HG03354 (cell line): ENCODE results near the gene SERINC1.

Source experiments
- ATAC-seq: cut with Tn5 transposase; IDR thresholded peaks from one replicate; pipeline ENCODE4 v1.9.1; 2021; ENCODE audit warnings: mild to moderate bottlenecking; ENCODE audit not compliant: unreplicated experiment, poor library complexity, severe bottlenecking

SERINC1 gene

DNA sequence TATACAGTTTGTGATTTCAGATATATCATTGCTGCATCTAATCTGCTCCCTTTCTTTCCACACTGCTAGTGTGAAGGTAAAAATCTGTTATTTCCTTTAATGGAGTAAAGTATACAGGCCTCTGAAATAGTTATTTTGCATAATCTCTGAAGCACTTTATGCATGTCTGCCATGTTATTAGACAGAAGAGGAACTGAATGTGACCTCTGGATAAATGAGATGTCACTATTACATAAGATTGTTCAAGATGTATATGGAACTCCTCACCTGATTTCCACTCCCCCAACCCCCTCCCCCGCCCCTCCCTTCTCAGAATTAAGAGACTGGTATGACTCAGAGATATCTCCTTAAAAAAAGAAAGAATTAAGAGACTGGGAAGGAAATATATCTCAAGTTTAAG lies 26.3 kb downstream of the SERINC1 start:
- no peak for ATAC-seq

DNA sequence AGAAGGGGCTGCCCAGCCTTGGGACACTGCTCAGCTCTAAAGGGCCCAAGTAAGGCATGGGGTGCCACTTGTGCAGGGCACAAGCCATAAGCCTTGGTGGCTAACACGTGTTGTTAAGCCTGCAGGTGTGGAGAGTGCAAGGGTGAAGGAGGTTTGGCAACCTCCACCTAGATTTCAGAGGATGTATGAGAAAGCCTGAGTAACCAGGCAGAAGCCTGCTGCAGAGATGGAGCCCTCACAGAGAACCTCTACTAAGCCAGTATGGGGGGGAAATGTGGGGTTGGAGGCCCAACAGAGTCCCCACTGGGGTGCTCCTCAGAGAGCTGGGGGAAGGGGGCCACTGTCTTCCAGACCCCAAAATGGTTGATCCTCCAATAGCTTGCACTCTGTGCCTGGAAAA lies 32.6 kb downstream of the SERINC1 start:
- ATAC-seq = no peak

DNA sequence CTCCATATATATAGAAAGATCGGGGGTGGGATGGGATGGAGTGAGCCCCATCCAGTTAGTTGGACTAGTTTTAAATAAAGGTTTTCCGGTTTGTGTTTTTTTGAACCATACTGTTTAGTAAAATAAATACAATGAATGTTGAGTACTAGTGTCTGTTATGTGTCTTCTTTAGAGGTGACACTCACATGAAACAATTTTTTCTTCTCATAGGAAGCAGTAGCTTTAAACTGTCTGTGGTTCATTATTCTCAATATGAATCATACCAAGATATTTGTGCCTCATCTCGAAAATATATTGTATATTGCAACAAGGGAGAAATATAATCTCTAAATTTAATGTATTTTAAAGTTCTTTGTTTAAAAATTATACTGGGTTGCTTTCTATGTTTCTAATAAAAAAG lies 38.8 kb downstream of the SERINC1 start:
- ATAC-seq = no peak

DNA sequence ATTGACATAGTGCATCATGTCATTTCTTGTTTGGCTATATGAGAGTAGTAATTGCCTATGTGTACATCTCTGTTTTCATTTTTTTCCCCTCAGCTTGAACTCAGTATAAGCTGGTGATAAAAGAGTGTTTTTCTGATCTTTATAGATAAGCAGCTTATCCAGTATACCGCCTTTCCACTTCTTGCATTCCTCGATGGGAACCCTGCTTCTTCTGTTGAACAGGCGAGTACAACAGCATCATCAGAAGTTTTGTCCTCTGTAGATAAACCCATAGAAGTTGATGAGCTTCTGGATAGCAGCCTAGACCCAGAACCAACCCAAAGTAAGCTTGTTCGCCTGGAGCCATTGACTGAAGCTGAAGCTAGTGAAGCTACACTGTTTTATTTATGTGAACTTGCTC lies 39.8 kb downstream of the SERINC1 start:
- no peak for ATAC-seq

DNA sequence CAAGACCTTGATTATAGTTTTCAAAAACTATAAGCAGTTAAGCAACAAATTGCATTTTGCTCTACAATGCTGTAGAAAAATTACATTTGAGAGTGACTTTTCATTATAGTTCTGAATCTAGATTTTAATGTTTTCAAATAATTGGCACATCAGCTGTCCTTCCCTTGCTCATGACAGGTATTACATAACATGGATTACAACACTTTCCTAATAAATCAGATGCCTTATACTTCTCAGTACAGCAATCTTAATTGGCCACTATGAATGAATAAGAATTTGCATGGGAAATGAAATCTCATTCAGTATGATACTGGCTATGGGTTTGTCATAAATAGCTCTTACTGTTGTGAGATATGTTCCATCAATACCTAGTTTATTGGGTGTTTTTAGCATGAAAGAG lies 42.3 kb downstream of the SERINC1 start:
- no peak for ATAC-seq

DNA sequence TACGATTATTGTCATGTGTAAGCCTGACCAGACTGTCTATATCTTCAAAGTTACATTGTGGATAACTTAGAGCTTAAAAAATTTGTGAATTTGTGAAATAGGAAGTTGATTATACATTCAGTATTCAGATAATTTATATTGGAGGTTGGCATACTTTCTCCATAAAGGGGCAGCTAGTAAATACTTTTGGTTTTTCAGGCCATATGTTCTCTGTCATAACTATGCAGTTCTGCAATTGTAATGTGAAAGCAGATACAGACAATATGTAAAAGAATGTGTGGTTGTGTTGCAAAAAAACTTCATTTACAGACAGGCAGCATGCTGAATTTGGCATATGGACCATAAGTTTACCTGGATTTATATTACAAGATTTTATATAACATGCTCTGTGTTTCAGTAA lies 42.8 kb downstream of the SERINC1 start:
- no peak for ATAC-seq

DNA sequence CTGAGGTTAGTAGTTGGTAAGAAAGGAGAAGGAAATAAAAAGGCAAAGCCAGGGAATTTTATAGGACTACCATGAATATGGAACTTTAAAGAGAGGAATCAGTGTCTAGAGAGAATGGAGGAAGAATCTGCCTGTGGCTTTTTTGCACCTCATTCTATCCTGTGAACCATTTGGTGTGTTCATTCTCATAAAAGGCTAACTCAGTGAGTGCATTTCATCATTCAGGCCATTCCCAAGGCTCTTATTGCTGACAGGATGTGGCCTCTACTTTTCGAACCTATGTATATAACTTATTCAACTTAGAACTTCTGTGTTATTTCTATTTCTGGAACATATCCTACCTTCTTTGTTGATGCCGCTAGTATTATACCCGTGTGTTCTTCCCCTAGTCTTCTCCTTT lies 45.0 kb downstream of the SERINC1 start:
- ATAC-seq = no peak

DNA sequence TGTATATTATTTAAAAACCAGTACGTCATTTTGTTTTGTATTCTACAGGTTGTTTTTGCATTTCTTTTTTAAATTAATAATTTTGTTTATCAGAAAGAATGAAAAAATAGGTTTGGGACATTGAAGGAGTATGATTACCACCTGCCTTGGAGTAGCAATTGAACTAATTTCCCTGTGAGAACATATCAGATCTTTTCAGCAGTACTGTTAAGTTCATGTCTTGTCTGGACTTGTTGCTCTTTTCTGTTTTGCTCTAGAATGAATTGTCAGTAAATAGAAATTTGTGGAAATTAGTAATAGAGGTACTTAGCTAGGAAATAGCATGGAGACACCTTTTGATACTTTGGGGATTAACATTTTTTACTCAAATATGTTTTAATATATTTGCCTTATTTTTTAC lies 47.9 kb downstream of the SERINC1 start:
- no peak for ATAC-seq

DNA sequence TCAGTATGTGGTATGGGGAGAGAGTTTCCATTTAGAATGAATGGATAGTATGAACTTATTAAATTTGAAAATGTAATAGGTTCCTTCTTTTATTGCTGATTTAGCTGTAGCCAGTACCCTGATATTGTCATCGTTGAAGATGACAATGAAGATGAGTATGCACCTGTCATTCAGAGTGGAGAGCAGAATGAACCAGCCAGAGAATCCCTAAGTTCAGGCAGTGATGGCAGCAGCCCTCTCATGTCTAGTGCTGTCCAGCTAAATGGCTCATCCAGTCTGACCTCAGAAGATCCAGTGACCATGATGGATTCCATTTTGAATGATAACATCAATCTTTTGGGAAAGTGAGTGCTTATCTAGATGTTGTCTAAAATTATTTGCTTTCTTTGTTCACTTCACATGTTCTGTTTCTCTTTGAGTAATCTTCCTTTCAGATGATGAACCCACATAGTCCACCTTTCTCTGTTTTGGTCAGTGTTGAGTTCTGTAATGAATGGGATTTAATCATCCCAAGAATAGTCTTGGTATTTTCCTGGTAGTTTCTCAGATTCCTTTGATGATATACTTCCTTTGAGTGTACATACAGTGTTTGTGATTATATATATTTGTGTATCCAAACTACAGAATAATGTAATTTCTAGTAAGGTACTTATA lies 48.9 kb downstream of the SERINC1 start:
- ATAC-seq = peak; percentile 74

DNA sequence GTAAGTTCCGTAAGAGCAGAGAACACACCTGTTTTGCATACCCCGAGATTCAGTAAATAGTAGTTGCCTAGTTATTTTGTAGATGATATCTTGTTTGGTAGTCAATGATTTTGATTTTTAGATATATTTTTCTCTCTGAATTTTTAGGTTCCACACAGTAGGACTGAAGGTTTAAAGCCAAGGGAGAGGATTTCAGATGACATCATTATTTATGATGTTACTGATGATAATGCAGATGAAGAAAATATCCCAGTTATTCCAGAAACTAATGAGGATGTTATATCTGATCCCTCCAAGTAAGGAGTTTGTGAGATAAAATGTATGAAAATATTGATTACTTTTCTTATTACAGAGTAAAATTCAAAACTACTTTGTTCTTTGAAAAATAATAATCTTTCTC lies 49.6 kb downstream of the SERINC1 start:
- no peak for ATAC-seq

DNA sequence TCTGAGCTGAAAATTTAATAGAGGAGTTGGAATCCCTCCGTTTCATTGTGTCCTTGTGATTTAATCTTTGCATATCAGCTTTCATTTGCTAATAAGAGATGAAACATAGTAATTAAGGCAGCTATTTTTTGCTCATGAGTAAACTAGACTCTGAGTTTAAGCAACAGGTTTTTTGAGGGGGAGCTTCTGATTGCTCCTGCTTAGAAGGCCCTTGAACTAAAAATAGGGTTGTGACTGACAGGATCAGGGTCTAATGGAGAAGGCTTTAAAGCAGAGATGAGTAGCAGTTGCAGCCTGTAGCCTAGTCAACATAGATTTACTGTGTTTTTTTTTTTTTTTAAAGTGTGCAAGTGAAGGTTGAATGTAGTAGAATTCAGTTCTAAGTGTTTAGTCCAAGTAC lies 54.8 kb downstream of the SERINC1 start:
- no peak for ATAC-seq

DNA sequence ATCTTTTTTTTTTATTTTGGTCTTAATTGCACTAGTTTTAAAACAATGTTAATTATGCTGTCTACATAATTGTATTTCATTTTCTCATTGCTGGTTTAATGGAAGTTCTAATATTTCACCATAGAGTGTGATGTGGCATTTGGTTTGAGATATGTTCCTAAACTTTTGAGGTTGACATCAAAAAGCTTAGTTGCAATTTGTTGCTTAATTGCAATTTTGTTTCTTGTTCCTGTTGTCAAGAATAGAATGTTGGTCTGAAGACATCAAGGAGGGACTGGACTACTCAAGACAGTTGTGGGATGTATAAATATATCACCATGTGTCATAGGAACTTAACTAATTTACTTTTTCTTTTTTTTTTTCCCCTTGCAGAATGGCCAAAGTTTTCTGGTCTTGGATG lies 59.6 kb downstream of the SERINC1 start:
- no peak for ATAC-seq

DNA sequence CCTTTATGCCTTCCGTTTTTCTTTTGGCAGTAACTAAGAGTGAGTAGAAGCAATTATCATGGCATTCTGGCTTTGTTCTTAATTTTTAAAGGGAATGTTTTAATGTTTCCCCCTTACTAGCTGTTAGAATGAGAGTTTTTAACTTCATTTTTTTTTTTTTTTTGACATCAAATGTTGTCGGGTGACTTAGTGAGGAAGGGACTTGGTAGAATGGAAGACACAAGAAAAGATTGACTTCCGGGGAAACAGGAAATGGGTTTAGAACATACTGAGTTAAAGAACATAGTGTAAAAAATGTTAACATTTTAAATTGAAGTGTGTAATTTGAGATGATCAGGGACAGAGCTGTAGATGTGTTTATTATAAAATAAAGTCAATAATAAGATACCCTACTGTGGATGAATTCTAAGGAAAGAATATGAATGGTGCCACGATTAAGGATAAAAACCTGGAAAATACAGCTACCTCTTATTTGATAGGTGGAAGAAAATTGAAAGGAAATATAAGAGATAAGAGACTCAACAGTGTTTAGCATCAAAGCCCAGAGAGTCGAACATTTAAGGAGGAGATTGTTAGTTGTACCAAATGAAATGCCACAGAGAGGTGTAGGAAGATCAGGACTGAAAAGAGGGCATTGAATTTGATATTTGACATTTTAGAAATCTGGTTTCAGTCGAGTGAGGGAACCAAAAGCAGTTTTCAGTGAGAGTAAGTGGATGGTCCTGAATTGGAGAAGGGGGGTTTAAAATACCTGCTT lies 62.7 kb downstream of the SERINC1 start:
- no peak for ATAC-seq

DNA sequence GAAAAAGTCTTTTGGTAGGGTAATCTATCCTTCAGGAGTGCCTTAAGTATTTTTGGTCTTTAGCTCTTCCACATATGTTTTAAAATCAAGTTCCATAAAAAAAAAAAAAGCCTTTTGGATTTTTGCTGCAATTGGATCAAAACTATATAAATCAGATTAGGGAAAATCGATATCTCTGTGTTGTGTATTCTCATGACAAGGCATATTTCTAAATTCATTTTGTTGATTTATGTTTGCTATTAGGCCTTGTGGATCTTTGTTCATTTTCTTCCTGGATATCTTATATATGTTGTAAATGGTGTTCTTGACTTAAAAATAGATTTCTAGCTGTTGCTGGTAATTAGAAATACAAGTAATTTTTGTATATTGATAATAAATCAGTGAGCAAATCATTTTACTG lies 63.4 kb downstream of the SERINC1 start:
- ATAC-seq = no peak

DNA sequence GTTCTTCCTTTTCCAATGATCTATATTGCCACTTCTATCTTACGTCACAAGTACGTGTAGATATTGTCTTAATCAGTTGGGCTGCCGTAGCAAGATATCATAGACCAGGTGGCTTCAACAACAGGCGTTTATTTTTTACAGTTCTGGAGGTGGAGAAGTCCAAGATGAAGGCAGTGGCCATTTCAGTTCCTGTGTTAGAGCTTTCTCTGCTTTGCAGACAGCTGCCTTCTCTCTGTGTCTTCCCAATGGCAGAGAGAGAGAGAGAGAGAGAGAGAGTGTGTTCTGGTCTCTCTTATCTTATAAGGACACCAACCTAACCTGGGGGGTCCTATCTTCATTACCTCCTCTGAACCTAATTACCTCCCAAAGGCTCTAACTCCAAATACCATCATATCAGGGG lies 63.9 kb downstream of the SERINC1 start:
- no peak for ATAC-seq

DNA sequence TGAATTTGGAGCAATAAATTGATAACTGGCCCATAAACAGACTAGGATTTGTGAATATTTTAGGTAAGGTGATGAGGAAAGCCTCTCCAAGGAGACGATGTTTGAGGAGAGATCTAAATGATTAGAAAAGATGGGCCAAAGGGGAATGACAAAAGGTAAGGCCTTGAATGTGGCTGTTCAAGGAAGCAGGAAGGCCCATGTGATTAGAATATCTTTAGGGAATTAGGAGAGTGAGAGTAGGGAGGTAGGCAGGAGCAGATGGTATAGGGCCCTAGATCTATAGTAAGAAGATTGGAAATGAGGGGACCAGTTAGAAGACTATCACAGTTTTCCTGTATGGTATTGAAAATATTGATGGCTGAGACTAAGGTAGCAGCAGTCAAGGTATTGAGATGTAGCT lies 65.4 kb downstream of the SERINC1 start:
- no peak for ATAC-seq

DNA sequence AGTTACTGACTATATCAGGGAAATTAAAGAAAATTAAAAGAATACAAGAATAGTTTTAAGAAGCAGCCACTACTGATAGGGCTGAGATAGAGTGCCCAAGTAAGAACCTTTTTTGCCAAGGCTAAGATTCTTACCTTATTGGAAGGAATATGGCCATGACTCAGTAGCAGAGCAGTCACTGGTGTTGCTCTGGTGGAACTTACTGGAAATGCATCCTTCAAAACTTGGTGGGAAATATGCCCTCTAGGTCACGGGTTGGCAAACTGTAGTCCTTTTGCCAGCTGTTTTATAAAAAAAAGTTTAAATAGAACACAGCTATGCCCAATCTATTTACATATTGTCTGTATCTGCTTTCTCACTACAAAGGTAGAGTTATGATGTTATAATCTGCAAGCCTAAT lies 66.2 kb downstream of the SERINC1 start:
- no peak for ATAC-seq

DNA sequence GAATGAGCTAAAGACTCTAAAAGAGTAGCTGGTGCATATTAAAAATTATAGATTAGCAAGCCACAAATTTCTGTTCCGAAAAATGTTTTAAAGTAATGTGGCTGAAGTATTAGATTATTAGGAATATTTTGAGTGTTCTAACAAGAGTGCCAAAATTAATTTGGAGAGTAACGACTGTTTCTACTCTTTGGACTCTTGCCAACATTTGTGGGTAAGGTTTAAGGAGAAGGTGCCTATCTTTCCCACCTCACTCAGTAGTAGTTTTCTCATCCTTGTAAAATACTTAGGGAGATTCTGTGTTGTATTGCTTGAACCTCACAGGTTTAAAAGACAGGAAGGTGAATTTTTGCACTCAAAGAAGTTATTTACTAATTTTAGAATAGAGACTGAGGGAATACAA lies 67.2 kb downstream of the SERINC1 start:
- no peak for ATAC-seq

DNA sequence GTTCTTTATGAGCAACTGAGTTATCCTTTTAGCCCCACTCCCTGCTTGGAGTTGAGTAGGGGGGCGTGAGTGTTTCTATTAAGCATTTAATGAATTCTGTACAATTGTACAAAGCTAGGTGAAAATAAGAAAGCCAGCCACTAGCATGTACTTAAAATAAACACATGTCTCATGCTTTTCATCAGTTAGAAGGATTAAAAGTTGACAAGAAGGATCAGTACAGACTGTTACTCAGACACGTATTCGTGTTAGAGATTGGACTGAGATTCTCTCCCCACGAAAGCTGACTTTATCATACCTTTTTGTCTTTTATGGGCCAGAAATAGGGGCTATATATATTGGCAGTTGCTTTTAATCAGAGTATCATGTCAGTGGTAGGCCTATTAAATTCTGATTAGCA lies 70.5 kb downstream of the SERINC1 start:
- no peak for ATAC-seq

DNA sequence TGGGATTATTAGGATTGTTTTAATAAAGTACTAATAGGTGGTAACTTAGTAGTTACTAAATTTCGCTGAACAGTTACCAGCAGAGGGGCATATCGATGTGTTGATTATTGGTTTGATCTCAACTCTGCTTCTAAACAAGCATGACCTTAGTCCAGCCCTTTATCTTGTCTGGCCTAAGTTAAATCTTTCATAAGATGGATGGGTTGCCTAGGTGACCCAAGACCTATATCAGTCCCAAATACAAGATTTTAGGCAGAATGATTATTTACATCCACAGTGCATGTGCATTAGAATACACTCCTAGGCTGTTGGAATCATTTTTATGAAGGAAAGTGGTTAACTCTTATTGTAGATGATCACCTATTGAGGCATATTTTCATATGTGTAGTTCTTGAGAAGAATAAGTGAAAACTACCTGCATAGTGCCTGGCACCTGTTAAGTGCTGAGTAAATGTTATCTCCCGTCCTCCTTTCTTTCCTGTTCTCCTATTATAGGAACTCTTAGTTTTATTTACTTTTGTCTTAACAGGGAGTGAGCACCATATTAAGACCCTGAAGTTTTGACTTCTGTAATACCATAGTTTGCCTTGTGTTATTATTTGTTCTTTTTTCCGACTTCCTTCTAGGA lies 71.0 kb downstream of the SERINC1 start:
- ATAC-seq = no peak

DNA sequence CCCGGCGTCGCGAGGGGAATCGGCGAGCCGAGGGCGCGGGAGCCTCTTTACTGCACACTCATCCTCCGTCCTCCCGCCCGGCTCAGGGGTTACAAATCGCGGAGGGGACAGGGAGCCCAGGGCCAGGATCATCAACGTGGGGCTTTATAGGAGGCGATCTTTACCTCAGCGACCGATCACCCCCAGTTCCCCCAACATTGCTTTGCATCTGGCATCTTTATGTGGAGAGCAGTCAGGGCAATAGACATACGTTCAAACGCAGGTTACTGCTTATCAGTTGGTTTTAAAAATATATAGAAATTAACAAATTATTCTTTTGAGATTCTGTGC lies 71.5 kb downstream of the SERINC1 start:
- ATAC-seq = peak; percentile 33
